ENCODE measurements around the gene ALAS1. TPM values are rescaled to one million over a fixed set of nuclear protein-coding genes. Genes with fewer than 3 reads are reported as not detected.

The ALAS1 gene
- total and polyA plus RNA-seq, 2 of the 13 experiments (the other 11 are each of a cell fraction or from before 2014, with no cell fraction given), result 36.0 to 43.2 TPM

GRCh38 chr3:52225452-52226228 is 27.7 kb downstream of the ALAS1 start, which contains the start of gene TLR9 (continued):
- peak; percentile 39; the same call in 1 of the 2 replicates for TF ChIP-seq ZNF687 (CRISPR knock-in tag; IDR thresholded peaks at IDR 0.05)
- TF ChIP-seq KAT8 (CRISPR knock-in tag; IDR thresholded peaks at IDR 0.05), result no peak
- TF ChIP-seq ZEB1 (IDR thresholded peaks at IDR 0.05; ENCODE audit: insufficient replicate concordance, low read depth), result peak; percentile 43
- TF ChIP-seq MAX (IDR thresholded peaks at IDR 0.05), result no peak
- no peak for TF ChIP-seq ZNF501 (CRISPR knock-in tag; IDR thresholded peaks at IDR 0.05)
- TF ChIP-seq ETV6 (CRISPR knock-in tag; conservative IDR thresholded peaks at IDR 0.05), result no peak
- TF ChIP-seq ZKSCAN5 (CRISPR knock-in tag; IDR thresholded peaks at IDR 0.05), result no peak
- no peak for TF ChIP-seq ATF5 (CRISPR knock-in tag; IDR thresholded peaks at IDR 0.05; ENCODE audit: low read depth)
- no peak for TF ChIP-seq ZFP37 (CRISPR knock-in tag; IDR thresholded peaks at IDR 0.05; ENCODE audit: borderline replicate concordance)
- TF ChIP-seq MLXIP (CRISPR knock-in tag; IDR thresholded peaks at IDR 0.05; ENCODE audit: borderline replicate concordance), result no peak
- TF ChIP-seq ATF7 (IDR thresholded peaks at IDR 0.05), result no peak
- no peak for TF ChIP-seq ATF7 (CRISPR knock-in tag; IDR thresholded peaks at IDR 0.05)
- TF ChIP-seq ZNF160 (CRISPR knock-in tag; IDR thresholded peaks at IDR 0.05), result no peak
- no peak for TF ChIP-seq ZNF709 (CRISPR knock-in tag; IDR thresholded peaks at IDR 0.05)
- TF ChIP-seq RARA (CRISPR knock-in tag; IDR thresholded peaks at IDR 0.05), result no peak
- no peak for TF ChIP-seq RAD21 (CRISPR knock-in tag; IDR thresholded peaks at IDR 0.05)
- no peak for TF ChIP-seq ZNF83 (CRISPR knock-in tag; IDR thresholded peaks at IDR 0.05; ENCODE audit: borderline replicate concordance)
- no peak for TF ChIP-seq NR1H2 (CRISPR knock-in tag; IDR thresholded peaks at IDR 0.05; ENCODE audit: borderline replicate concordance, low read depth)
- TF ChIP-seq ZNF530 (CRISPR knock-in tag; IDR thresholded peaks at IDR 0.05; ENCODE audit: low read depth), result no peak
- TF ChIP-seq KDM5A (IDR thresholded peaks at IDR 0.05; ENCODE audit: borderline replicate concordance, low read length), result no peak
- peak; percentile 51 for TF ChIP-seq GABPB1 (CRISPR knock-in tag; IDR thresholded peaks at IDR 0.05)

All from HepG2 (cell line).